Measurements from ENCODE around the gene BANF2. TPM values are rescaled to one million over a fixed set of nuclear protein-coding genes. Genes with fewer than 3 reads are reported as not detected.

Gene BANF2
- total RNA-seq, 1 experiment from 2014 or later = not detected

- no peak overlapping the region for H3K4ac ChIP-seq (ENCODE audit: low read depth, low read length)
- H3K9me3 ChIP-seq (ENCODE audit: control insufficient read depth, low read depth, low read length) = peaks cover 4% of the 10 kb centered on the region
- no peak overlapping the region for H3K27ac ChIP-seq (ENCODE audit: insufficient read length, low read depth, low read length)
- peaks cover 22 to 28% of the 10 kb centered on the region in 2 experiments for H3K9me3 Mint-ChIP-seq
- H3K14ac ChIP-seq (ENCODE audit: insufficient read depth, low read length) = no peak overlapping the region
- no peak overlapping the region for H3K4me3 Mint-ChIP-seq
- H3T11ph ChIP-seq (ENCODE audit: low read length) = no peak overlapping the region
- no peak for DNase-seq
- H2BK5ac ChIP-seq (ENCODE audit: insufficient read length, low read length) = no peak overlapping the region
- no peak overlapping the region for H2BK12ac ChIP-seq (ENCODE audit: insufficient read length, low read depth, low read length)
- no peaks in the 10 kb centered on the region; the same call in 1 of the 2 replicates for H3K4me1 ChIP-seq (ENCODE audit: insufficient read depth, low read length)
- no peak overlapping the region for H4K8ac ChIP-seq (replicated peaks; ENCODE audit: insufficient read length, low read depth, low read length)
- H3K27me3 Mint-ChIP-seq (ENCODE audit: low read depth) = no peaks in the 10 kb centered on the region; the same call in 1 of the 2 replicates
- H2BK15ac ChIP-seq (ENCODE audit: low read depth, low read length) = no peak overlapping the region
- H3K18ac ChIP-seq (ENCODE audit: insufficient read length, low read depth, low read length) = no peak overlapping the region
- H3K9ac ChIP-seq (ENCODE audit: extremely low read depth, insufficient read length, low read length) = no peak overlapping the region
- peaks cover 15 to 21% (median 17%) of the 10 kb centered on the region in 3 experiments for H3K36me3 Mint-ChIP-seq (ENCODE audit: insufficient read depth in 1 of 3, low read depth in 3 of 3)
- no peak overlapping the region for H2BK20ac ChIP-seq (ENCODE audit: low read depth, low read length, poor library complexity, severe bottlenecking)
- H4K91ac ChIP-seq (ENCODE audit: insufficient read length, low read depth, low read length) = no peak overlapping the region
- no CpG with 5 or more reads among the region's 5 CpGs for WGBS (ENCODE audit: extremely low coverage, insufficient read length, low lambda C conversion rate)
- H3K27ac Mint-ChIP-seq = no peak overlapping the region
- H3K23ac ChIP-seq (ENCODE audit: insufficient read length, low read depth, low read length) = no peak overlapping the region
- TF ChIP-seq CTCF (conservative IDR thresholded peaks at IDR 0.05) = no peak
- no peak overlapping the region for H3K4me2 ChIP-seq (ENCODE audit: insufficient read depth, insufficient read length, low read length)
- H4K5ac ChIP-seq (ENCODE audit: insufficient read length, low read depth, low read length) = no peak overlapping the region
- no peaks in the 10 kb centered on the region for H3K23me2 ChIP-seq (ENCODE audit: insufficient read length, low read depth, low read length, poor library complexity, severe bottlenecking)
- no peak overlapping the region for H2AK5ac ChIP-seq (ENCODE audit: insufficient read length, low read length)
- H2AFZ ChIP-seq (ENCODE audit: low read length) = no peak overlapping the region
- H2BK120ac ChIP-seq (ENCODE audit: low read depth, low read length, poor library complexity, severe bottlenecking) = no peak overlapping the region
- no peaks in the 10 kb centered on the region for H3K27me3 ChIP-seq (ENCODE audit: insufficient read depth, low read length)
- no peaks in the 10 kb centered on the region for H3K79me1 ChIP-seq (ENCODE audit: insufficient read depth, low read depth, low read length, poor library complexity, severe bottlenecking)
- no peaks in the 10 kb centered on the region for H4K20me1 ChIP-seq (ENCODE audit: control insufficient read depth, insufficient read depth, insufficient read length)
- peaks cover 12 to 14% of the 10 kb centered on the region in 2 experiments for H3K4me1 Mint-ChIP-seq
- no peaks in the 10 kb centered on the region for H3K79me2 ChIP-seq (ENCODE audit: insufficient read depth, low read length)
- no peak overlapping the region for H3K56ac ChIP-seq (ENCODE audit: insufficient read length, low read depth, low read length)
Measured at GRCh38 chr20:17734374-17734773, 34.6 kb downstream of the BANF2 start.
